Kidney capillary endothelial cell (primary cell): ENCODE measurements around the gene TARS2.
A peak's percentile ranks its signal among the peaks of the same experiment; 100 is the strongest.

Experiments used
- DNase-seq: peaks from one replicate; pipeline ENCODE4 v3.0.0-alpha.2; 2018; ENCODE audit warnings: low spot score

Gene TARS2

DNA sequence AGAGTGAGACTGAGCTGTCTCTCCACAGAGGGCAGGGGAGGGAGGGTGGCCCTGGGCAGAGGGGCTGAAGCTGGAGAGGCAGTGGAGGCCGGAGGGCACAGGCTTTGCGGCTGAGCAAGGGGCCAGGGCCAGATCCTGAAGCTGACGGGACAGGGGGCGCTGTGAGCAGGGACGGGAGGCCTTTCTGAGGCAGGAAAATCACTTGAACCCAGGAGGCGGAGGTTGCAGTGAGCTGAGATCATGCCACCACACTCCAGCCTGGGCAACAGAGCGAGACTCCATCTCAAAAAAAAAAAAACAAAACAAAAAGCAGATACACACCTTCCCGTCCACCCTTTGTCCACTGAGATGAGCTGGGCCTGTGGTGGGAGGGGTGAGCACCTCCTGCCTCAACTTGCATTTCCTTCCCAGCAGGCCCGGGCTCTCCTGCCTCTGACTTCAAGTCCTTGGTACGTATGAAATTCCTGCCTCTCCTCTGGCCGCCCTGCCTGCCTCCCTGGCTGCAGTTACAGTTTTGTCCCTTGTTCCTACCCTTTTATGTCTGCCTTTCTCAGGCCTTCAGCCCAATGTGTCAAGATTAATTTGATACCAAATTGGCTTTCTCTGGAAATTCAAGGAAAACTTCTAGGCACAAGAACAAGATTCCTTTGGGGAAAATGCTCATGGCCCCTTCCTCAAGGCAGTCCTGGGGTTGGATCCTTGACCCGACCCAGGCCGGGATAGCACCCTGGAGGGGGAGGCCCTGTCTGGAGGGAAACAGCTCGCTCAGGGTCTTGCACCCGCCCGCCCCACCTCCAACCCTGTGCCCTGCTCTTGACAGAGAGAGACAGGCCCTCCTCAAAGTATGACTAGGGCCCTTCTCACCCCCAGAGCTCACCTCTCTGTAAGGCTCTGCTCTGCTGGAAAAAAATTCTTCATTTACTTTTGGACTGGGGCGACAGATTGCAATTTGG, 50.8 kb downstream of the TARS2 start:
- DNase-seq: no peak

DNA sequence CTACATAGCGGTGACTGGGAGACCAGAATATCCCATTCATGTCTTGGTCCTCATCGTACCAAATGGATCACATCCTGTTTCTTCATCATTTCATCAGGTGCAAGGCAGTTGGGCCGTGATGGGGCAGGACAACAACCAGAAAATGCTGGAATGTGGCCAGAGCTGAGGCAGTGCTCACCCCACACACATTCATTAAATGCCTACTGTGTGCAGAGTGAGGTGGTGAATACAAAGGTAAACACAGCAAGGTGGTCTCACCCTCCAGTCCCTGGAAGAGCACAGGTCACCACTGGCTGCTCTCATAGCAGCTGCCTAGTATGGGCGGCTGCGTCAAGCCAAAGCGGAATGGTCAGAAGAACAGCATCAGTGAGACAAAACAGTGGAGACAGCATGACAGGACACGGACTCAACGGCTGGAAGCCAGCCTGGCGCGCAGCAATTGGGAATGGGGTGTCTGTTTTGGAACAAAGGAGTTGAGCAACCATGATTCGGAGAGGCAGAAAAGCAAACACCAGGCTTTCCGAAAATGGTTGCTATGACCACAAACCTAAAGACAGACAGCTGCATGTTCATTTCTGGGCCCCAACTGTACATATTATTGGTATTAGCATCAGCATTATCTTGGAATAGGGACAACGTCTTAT, 56.4 kb downstream of the TARS2 start:
- DNase-seq: no peak

DNA sequence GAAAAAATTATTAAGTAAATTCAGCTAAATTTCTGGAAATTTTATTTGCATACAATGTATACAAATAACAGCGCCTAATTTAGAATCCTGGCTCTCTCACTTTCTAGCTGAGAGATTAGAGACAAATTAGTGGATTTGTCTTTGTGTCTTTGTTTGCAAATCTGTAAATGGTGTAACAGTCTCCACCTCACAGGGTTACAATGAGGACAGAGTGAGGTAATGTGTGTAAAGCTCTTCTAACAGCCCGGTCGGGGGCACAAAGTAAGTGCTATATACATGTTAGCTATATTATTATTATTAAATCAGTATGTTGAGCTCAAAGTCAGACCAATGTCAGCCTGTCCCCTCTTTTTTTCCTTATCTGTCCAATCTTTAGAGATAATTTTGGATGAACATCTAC, 57.0 kb downstream of the TARS2 start:
- no peak for DNase-seq

DNA sequence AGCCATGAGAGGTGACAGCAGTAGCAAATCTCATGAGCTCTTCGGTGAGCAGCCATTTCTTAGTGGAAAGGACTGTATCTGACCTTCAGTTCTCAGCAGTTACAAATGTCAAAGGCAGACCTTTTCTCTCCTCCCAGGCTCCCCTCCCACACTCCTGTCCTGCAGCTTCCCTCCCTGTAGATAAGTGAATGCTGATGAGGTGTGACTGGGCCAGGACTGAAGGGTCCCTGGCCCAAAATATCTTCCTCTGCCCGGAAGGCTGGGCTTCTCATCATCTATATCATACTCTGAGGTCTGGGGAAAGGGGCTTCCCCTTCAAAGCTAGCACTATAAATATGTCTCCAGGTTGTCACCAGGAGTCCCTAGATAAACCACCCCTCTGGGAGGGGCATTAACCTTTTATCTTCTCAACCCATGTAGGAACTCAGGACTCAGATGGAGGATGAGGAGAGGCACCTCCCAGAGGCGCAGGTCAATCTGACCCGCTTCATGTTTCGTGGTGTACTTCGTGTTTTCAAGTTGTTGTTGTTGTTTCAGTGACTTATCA, 58.3 kb downstream of the TARS2 start:
- no peak for DNase-seq

DNA sequence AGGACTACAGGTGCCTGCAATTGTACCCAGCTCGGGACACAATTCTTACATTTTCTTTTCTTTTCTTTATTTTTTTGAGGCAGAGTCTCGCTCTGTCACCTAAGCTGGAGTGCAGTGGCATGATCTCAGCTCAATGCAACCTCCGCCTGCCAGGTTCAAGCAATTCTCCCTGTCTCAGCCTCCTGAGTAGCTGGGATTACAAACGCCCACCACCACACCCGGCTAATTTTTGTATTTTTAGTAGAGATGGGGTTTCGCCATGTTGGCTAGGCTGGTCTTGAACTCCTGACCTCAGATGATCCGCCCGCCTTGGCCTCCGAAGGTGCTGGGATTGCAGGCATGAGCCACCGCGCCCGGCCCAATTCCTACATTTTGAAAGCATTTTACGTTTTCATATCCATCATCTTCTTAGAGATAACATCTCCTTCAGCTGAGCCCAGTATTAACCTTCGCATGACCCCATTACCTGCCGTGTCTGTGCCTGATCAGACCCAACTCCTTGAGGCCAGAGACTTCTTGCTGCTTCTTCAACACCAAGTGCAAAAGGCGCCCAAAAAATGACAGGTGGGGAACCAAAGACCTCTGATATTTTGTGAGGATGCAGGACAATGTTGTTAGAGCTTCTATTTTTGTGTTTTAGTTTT, 59.2 kb downstream of the TARS2 start:
- DNase-seq: no peak

DNA sequence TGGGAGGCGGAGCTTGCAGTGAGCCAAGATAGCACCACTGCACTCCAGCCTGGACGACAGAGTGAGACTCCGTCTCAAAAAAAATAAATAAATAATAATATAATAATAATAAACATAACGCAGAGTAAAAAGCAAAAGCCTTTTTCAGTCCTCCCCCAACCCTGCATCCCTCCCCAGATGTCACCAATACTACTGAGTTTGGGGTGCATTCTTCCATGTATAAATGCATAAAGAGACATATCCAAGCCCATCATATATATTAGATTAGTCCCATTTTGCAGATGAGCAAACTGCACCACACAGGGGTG, 61.1 kb downstream of the TARS2 start:
- DNase-seq: no peak

DNA sequence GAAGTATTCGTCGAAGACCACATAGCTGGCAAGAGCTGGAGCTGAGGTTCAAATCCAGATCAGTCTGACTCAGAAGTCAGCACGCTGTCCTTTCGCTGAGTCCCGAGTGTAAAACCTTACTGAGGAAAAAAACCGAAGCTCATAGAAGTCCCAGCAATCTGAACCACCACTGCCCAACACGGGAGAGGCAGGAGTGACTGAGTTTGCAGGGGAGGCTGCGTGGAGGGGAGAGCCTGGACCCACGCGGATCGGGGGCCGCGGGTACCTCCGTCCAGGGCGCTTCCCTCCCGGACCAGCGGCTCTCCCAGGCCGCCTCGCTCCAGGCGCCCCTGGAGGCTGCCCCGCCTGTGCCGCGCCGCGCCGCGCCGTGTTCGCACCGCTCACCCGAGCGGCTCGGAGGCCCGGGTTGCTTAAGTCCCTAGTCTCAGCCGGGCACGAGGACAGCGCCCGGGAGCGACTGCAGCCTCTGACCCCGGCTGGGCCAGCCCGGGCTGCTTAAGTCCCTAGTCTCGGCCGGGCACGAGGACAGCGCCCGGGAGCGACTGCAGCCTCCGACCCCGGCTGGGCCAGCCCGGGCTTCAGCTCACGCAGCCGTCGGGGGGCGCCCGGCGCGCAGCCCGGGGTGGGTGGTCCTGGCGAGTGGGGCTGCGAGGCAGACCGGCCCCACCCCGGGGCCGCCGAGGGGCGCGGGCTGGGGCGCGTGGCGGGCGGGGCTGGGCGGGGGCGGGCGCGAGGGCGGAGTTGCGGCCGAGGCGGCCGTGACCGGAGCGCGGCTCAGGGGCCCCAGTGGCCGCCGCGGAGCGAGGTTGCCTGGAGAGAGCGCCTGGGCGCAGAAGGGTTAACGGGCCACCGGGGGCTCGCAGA, 61.6 kb downstream of the TARS2 start, which contains the start of gene ADAMTSL4:
Gene ADAMTSL4 (plus strand): TSS at position 777 of the 864 bp plus-strand sequence. CDS start 2,881 bp downstream, outside the sequence.
- no peak for DNase-seq

DNA sequence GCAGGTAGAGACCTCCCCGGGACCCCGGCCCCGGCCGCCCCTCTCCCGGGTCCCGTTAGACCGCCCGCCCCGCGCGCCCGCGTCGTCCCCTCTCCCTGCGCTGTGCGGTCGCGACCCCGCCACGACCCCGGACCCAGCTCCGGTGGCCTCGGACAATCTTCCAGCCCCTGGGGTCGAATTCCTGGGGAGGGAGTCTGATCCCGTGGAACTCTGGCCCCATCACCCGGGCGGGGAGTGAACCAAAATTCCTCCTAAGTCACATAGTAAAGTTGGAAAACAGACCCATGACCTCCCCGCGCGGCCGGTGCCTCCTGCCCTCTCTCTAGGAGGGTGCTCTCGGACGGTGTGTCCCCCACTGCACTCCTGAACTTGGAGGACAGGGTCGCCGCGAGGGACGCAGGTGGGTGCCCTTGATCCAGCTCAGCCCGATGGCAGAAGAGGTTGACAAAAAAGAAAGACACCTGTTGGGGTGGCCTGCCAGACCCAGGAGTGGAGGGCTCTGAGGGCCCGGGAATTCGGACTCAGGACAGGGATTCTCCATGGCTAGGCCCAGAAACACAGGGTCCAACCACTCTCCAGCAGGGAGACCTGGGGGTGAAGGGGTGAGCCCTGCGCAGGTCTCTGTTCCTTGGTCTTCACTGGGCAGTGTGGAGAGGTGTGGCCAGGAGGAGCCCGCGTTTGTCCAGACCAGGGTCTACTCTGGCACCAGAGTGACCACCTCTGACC, 62.4 kb downstream of the TARS2 start:
- no peak for DNase-seq

DNA sequence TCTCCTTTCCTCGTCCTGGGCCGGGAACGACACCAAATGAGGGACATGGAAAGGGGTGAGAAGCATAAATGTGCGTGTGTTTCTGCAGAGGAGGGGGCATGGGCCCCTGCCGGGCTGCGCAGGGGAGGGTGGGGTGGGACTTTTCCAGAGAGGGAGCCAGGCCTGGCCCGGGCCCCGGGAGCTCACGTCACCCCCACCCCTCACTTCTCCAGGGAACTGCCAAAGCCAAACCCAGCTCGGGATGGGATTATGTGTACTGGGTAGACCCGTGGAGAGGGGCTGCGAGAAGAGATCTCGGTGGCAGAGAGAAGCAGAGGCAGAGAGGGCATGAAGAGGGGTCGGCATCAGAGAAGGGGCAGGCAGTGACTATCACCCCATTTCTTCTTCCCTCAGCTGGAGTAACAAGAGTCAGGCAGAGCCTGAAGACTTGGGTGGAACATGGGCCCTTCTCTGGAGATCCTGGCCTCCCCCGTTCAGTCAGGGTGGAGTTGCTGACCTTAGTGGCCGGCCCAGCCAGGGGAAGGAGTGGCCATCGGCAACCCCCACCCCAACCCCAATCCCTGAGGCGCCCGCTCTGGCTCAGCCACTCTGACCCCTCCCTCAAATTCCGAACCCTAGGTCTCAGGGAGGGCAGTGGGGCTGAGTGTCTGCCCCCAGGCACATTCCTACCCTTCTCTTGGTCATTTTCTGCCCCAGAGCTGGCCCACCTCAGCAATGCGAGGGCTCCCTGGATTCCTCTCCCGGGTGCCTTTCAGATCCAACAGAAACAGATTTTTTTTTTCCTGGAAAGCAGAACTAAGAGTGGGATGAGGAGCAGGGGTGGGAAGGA, 63.2 kb downstream of the TARS2 start:
- DNase-seq: no peak

DNA sequence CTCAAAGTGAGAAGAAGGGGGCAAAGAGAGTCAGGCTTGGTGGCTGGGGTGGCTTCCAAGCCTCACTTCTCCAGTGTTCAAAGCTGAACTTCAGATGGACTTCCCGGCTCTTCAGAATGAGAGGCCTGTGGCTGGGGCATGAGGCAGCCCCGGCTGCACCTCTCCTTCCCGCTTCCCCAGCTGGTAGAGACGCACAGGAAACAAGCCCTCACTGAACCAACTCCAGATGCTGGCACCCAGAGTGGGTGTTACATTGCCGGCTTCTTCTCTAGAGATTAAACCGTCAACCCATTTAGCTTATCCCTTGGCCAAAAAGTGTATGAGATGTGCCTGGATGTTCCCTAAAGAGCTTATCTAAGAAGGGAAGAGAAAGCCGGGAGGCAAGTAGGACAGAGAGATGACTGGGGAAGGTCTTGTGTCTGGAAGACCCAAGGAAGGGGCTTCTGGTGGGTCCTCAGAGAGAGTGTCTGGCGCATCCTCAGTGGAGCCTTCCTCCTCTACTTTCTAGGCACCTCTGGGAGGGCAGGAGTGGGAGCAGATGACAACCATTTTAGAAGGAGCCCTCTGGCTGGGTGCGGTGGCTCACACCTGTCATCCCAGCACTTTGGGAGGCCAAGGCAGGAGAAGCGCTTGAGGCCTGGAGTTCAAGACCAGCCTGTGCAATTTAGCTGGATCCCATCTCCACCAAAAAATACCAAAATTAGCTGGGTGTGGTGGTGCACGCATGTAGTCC, 64.0 kb downstream of the TARS2 start:
- no peak for DNase-seq

DNA sequence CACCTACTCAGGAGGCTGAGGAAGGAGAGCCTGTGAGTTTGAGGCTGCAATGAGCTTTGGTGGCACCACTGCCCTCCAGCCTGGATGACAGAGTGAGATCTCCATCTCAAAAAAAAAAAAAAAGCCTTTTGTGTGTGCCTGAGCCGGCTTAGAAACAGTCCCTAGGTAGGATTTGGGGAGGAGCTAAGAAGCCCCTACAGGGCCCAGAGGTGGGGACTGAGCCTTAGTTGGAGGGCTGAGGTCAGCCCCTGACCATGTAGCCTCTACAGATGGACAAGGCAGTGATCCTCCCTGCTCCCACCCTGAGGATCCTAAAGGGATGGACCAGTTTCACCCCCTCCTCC, 64.5 kb downstream of the TARS2 start:
- DNase-seq: no peak

DNA sequence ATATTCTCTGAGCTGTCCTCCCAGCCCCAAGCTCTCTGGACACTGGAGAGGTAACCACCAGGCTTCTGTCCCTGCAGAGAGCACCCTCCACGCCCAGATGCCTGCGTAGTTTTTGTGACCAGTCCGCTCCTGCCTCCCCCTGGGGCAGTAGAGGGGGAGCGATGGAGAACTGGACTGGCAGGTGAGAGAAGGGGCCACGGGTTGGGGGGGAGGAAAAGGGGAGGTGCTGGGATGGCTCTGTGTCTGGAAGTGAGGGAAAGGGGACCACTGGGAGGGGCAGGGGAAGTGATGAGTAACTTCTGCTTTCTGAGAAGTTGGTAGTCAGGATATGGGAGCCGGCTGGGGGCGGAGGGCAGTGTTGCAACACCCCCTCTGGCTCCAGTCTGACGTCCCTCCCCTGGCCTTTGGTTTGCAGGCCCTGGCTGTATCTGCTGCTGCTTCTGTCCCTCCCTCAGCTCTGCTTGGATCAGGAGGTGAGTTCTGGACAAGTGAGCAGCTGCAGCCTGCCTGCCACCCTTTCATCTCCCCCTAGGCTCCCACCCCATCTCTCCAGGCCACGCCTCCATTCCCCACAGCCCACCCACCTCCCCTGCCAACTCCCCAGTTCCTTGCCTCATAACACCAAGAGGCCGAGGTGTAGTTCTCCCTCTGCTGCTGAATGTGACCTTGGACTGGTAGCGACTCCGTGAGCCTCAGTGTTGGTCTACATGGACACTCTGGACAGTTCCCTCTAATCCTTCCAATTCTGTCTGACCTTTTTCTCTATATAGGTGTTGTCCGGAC, 65.1 kb downstream of the TARS2 start:
- DNase-seq: peak; percentile 73

DNA sequence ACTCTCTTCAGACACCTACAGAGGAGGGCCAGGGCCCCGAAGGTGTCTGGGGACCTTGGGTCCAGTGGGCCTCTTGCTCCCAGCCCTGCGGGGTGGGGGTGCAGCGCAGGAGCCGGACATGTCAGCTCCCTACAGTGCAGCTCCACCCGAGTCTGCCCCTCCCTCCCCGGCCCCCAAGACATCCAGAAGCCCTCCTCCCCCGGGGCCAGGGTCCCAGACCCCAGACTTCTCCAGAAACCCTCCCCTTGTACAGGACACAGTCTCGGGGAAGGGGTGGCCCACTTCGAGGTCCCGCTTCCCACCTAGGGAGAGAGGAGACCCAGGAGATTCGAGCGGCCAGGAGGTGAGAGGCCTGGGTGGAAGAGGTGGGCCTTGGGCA, 65.7 kb downstream of the TARS2 start:
- no peak for DNase-seq

DNA sequence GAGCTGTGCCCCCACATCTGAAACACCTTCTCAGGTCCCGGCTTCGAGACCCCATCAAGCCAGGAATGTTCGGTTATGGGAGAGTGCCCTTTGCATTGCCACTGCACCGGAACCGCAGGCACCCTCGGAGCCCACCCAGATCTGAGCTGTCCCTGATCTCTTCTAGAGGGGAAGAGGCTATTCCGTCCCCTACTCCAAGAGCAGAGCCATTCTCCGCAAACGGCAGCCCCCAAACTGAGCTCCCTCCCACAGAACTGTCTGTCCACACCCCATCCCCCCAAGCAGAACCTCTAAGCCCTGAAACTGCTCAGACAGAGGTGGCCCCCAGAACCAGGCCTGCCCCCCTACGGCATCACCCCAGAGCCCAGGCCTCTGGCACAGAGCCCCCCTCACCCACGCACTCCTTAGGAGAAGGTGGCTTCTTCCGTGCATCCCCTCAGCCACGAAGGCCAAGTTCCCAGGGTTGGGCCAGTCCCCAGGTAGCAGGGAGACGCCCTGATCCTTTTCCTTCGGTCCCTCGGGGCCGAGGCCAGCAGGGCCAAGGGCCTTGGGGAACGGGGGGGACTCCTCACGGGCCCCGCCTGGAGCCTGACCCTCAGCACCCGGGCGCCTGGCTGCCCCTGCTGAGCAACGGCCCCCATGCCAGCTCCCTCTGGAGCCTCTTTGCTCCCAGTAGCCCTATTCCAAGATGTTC, 66.3 kb downstream of the TARS2 start:
- DNase-seq: no peak

DNA sequence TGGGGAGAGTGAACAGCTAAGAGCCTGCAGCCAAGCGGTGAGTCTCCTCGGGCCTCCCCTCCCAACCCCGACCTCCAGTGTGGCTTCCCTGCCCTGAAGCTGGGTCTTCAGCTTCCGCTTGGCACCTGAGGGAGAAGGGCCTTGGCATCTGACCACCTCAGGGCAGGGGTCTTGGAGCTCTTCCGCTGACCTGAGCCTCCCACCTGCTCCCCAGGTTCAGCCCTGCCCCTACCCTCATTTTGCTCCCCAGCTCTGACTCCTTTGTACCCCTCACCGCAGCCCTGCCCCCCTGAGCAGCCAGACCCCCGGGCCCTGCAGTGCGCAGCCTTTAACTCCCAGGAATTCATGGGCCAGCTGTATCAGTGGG, 66.8 kb downstream of the TARS2 start:
- no peak for DNase-seq

DNA sequence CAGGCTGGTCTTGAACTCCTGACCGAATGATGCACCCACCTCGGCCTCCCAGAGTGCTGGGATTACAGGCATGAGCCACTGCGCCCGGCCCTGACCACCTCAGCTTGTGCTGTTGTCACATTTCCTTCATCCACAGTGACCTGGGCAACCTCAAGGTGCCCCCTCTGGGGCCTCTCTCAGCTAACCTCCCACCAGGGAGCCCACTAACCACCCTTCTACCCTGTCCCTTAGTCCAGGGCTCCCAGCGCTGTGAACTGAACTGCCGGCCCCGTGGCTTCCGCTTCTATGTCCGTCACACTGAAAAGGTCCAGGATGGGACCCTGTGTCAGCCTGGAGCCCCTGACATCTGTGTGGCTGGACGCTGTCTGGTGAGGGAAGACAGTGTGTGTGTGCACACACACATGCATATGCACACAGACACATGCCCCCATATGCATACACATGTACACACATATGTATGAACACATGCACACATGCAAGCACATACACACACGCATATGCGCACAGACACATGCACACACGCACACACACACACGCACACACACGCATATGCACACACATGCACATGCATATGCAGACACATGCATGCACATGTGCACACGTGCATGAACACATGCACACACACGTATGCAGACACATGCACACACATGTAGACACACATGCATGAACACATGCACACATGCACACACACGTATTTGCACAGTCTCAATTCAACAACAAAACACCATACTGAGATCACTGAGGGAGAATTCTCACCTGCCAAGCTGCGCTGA, 68.2 kb downstream of the TARS2 start:
- no peak for DNase-seq
